Esophagus mucosa (tissue), 1 donor: ENCODE data around the gene KHNYN. TPM values are rescaled to one million over a fixed set of nuclear protein-coding genes. Genes with fewer than 3 reads are reported as not detected.

Experiments used
- ATAC-seq: fragments of 200-7000 bp; cut with Tn5 transposase; one replicate; pipeline ENCODE4 v1.9.1; 2020
- total RNA-seq: library from RNA; stranded (reverse); gene quantifications from one replicate; pipeline ENCODE4 v1.2.4, GENCODE V29; 2023
- donor health status: DM: yes; HTN: yes; CAD: no.

The KHNYN gene
- total RNA-seq, 1 donor from 2014 or later = 32.0 TPM

- ATAC-seq = no peak
These were observed 6.8 kb upstream of the KHNYN start for GRCh38 chr14:24422694-24423601.

DNA sequence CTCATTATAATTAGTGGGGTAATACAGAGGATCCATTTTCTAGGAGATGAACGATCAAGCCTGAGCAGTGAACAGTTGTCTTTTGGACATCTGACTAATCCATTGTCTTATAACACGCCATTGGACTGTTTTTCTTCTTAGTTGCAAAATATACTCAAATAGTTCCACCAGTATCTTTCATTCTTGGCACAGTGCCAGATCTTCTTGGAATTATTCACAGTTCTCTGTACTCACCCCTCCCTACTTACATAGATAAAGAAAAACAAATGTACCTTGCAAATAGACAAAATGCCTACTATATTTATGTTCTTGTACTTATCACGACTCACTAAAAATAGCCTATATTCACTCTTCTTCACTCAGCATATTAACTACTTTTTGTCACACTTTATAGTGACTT, 4.0 kb upstream of the KHNYN start:
- ATAC-seq = no peak

DNA sequence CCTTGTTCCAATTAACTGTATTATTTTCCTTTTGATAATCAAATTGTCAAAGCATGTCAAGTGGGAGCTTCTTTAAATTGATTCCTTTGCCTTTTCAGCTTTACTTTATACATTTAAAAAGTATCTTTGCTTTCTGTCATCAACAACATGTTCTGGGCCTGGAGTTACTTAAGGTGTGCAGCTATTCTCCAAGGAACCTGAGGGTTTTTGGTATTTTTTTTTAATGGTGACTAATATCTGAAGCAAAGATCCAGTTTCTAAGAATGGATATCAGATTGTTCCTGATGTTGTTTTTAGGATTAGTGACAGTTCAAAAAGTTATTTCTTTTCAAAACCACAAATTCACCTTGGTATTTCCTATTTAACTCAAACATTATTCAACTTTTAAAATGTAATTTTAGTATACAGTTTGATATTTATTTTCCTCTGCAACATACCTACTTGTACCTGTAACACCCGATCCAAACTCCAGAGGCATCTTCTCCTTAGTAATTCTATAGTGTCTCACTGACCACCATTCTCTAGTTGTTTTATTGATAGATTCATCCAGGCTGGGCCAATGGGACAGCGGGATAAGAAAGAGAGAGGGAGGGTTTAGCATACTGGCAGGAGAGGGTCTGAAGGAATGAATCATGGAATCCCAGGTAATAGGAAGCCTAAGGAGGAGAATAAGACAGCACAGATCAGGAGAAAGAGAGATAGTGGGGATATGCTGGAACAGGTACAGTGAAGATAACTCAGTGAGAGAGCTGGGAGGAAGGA, 3.4 kb upstream of the KHNYN start:
- ATAC-seq = no peak

GRCh38 chr14:24426912-24427536, 2.7 kb upstream of the KHNYN start:
- no peak for ATAC-seq

DNA sequence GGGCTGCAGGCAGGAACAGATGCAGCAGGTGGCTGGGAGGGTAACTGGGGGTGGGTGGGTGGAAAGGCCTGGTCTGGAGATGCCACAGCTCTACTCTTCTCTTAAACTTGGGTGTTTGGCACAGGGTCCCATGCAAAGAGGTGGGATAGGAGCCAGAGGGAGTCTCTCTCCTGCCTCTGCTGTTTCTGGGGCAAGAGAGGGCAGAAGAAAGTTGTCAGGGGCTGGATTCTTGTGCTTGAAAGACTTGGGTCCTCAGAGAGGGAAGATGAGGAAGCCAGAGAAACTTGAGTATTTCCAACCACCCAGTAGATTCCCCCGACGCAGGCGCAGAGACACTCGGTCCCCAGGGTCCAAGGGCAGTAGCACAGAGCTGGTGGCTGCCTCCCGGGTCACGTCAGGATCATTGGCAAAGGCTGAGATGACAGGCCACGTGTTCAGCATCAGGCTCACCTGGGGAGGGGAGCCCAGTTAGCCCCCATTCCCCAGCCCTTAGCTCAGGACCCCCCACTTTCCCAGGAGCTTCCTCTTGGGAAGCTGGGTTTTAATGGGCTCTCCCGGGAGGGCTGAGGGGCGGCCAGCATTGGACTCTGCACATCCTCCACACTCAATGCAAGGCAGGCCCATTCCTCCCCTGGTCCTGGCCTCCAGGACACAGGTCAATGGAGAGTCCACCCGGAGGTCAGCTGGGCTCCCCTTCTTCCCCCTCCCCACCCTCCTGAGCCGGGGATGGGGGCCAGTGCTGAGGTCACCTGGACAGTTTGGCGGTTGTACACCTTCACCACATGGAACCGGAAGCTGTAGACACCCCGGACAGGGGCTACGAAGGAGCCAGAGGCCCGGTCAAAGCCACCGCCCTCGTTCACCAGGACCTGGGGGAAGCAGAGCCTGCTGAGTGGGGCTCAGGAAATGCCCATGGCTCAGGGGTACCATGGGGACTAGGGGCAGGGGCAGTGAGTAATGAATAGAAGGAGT, 1.9 kb upstream of the KHNYN start:
- ATAC-seq = no peak

GRCh38 chr14:24428628-24429394, 943 bp upstream of the KHNYN start:
- no peak for ATAC-seq

DNA sequence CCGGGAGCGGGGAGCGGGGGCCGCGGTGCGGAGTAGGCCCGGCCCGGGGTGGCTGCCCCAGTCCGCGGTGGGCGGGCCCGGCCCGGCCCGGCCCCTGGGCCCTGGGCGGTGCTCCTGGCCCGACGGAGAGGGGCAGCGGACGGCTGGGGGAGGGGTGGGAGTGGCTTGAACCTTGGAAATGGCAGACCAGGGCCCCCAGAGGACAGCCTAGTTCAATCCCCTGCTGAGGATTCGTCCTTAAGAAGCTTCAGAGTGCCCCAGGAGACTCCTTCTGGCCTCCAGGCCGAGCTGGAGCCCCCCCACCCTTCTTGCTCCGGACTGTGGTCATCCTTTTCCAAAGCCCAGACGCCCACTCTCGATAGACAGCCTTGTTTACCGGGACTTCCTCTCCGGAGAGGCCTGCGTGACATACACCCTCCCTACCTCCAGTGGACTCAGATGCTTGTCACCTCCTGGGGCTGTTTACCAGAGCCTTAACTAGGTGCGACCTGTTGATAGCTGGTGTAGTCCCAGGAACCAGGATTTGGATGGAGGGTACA, 458 bp downstream of the KHNYN start:
- peak; percentile 67 for ATAC-seq

DNA sequence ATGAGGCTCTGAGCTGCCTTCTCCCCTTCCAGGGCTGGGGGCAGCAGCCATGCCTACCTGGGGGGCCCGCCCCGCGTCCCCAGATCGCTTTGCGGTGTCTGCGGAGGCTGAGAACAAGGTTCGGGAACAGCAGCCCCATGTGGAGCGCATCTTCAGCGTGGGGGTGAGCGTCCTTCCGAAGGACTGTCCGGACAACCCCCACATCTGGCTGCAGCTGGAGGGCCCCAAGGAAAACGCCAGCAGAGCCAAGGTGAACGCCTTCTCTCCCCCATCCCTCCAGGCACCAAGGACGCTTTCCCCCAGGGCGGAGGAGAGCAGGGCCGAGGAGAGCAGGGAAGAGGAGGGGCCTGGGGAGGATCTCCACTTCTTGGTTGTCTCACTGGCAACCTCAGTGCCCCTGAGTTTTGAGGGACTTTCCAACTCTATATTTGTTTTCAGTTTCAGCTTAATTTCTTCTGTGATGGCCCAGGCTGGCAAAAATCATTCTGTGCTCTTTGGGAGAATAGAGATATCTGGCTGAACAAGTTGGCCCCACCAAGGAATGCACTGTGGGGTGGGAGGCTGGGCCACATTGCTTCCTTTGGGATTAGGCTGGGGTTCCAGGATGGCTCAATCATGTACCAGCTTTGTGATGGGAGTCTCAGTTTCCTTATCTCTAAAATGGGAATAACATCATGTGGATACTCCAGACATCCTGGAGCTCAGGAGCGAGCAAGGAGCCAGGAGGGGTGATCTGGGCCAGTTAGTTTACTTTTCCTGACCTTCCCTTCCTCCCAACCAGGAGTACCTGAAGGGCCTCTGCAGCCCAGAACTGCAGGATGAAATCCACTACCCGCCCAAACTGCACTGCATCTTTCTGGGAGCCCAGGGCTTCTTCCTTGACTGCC, 1.2 kb downstream of the KHNYN start:
- ATAC-seq = no peak

DNA sequence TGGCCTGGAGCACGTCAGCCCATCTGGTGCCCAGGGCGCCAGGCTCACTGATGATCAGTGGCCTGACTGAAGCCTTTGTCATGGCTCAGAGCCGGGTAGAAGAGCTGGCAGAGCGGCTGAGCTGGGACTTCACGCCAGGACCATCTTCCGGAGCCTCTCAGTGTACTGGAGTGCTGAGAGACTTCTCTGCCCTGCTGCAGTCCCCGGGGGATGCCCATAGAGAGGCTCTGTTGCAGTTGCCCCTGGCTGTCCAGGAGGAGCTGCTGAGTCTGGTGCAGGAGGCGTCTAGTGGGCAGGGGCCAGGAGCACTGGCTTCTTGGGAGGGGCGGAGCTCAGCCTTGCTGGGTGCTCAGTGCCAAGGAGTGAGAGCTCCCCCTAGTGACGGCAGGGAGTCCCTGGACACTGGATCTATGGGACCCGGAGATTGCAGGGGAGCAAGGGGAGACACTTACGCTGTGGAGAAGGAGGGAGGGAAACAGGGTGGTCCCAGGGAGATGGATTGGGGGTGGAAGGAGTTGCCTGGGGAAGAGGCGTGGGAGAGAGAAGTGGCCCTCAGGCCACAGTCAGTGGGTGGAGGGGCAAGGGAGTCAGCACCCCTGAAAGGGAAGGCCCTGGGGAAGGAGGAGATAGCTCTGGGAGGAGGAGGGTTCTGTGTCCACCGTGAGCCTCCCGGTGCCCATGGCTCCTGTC, 2.0 kb downstream of the KHNYN start:
- peak; percentile 81 for ATAC-seq

- no peak for ATAC-seq
These were observed 2.7 kb downstream of the KHNYN start for GRCh38 chr14:24432259-24433131.

GRCh38 chr14:24434036-24434435, 4.3 kb downstream of the KHNYN start:
- ATAC-seq = no peak

GRCh38 chr14:24434676-24435075, 4.9 kb downstream of the KHNYN start:
- no peak for ATAC-seq

DNA sequence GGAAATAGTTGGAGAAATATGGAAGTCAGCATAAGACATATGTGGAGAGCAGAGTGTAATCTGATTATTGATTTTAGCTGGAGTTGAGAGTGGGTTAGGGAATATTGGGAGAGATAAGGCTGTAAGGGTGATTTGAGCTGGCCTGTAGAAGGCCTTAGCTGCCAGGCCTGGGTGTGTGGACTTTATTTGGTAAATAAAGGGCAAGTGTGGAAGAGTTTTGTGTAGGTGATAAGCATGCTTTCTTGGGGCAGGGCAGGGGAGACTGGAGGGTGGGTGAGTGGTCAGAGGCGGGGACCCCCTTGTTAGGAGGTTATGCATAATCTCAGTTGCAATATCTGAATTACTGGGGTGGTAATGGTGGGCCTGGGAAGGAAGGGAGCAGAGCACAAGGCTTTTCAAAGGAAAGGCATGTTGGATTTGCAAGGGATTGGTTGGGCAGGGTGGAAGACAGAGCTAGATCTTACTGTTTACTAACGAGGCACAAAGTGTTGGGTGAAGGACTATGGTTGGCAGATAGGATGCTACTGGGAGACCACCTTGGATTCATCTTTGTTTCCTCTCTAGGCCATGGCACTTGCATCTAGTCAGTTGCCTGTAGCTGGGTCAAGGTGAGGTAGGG, 5.5 kb downstream of the KHNYN start:
- ATAC-seq = no peak

DNA sequence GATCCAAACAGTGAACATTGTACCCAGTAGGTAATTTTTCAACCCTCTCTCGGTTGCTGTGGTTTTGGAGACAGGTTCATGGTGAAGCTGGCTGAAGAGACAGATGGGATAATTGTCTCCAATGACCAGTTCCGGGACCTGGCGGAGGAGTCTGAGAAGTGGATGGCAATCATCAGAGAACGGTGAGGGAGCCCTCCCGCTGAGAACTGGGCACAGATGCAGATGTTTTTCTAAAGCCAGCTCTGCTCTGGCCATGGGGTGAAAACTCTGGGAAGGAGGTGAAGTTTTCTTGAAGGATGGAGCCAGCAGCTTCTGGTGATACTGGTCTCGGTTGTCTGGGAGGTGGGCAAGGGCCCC, 6.2 kb downstream of the KHNYN start:
- no peak for ATAC-seq

DNA sequence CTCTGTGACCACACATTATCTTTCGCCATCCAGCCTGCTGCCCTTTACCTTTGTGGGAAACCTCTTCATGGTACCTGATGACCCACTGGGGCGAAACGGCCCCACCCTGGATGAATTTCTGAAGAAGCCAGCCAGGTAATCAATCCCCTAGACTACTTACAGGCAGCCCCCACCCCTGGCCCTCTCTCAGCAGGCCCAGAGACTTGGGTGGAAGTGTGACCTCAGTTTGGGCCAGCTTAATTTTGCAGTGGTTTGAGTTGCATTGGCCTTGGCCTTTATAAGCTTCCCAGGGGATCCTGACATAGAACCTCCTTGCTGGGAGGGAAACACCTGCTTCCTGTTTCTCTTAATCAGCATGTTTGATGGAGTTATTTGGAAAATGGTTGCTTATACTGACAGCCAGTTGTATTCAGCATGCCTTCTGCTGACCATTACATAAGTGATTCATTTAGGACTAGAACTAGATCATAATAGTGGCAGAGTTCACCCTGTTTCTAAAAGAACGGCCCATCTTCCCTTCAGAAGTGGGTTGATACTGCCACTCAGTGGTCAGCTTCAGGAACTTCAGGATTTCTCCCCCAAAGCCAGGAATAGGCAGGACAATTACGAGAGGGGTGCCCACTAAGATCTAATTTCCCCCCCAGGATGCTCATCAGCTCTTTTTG, 6.7 kb downstream of the KHNYN start:
- peak; percentile 52 for ATAC-seq

DNA sequence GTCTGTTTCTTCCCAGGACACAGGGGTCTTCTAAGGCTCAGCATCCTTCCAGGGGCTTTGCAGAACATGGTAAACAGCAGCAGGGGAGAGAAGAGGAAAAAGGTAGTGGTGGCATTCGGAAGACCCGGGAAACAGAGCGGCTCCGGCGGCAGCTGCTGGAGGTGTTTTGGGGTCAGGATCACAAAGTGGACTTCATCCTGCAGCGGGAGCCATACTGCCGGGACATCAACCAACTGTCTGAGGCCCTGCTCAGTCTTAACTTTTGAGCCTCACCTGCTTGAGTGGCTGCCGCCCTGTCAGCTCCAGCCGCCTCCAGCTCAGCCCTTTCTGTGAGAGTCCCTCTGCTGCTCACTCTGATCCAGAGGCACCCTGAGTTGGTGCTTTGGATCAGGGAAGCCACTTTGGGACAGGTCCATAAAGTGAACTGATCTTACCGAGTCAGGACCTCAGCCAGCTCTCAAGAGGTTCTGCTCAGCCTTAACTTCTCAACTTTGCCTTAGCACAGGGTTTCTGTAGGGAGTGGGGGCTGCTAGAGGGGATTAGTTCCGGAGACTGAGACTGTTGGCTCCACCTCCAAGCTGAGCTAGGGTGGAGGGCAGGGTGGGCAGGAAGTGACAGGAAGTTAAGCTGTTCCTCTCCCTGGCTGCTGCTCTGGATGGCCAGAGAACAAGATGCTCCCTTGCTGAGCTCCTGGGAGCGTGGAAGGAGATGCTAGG, 7.4 kb downstream of the KHNYN start:
- ATAC-seq = no peak

DNA sequence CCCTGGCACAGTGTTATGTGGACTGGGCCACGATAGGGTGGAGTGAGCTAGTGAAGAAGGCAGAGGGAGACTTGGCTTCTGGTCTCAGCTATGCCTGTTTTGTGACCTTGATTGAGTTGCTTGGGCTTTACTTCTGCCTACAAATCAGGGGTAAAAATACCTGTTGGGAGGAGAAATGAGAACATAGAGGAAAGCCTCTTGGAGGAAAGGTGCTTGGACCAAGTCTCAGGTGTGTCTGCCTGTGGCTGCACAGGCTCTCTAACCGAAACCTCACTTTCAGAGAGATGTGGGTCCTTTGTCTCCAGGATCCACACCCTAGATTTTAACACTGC, 7.9 kb downstream of the KHNYN start:
- ATAC-seq = no peak
